H7 (cell line): ENCODE measurements around the gene CHCHD3. TPM values are rescaled to one million over a fixed set of nuclear protein-coding genes. Genes with fewer than 3 reads are reported as not detected.

Source experiments
- DNase-seq: peaks from one replicate; pipeline ENCODE4 v3.0.0; 2012
- H3K27me3 ChIP-seq: 2 replicates; pipeline ENCODE4 v1.6.0; 2011; ENCODE audit warnings: mild to moderate bottlenecking, low read length; ENCODE audit not compliant: control insufficient read depth, insufficient read depth
- H3K36me3 ChIP-seq: replicated peaks from 2 replicates; pipeline ENCODE4 v1.5.1; 2011; ENCODE audit warnings: low read length; ENCODE audit not compliant: control insufficient read depth, insufficient read depth
- H3K4me3 ChIP-seq: 2 replicates; pipeline ENCODE4 v1.5.1; 2011; ENCODE audit warnings: low read depth, mild to moderate bottlenecking, control low read depth, low read length, moderate library complexity; ENCODE audit not compliant: insufficient read depth
- total RNA-seq: library from RNA; depleted of rRNA; stranded (reverse); fragments of >200 nt; shearing (Covaris generic); gene quantifications from 2 replicates; pipeline ENCODE4 v1.2.3, GENCODE V29; 2014

CHCHD3 gene
- total RNA-seq, 1 experiment from 2014 or later, result 121 TPM

GRCh38 chr7:133061357-133061756 lies 20.5 kb downstream of the CHCHD3 start:
- H3K27me3 ChIP-seq, result no peaks in the 10 kb centered on the region
- no peak overlapping the region for H3K4me3 ChIP-seq
- no peak for DNase-seq
- H3K36me3 ChIP-seq, result no peaks in the 10 kb centered on the region; the same call in 1 of the 2 replicates

GRCh38 chr7:133060004-133060403 lies 21.9 kb downstream of the CHCHD3 start:
- no peaks in the 10 kb centered on the region; the same call in 1 of the 2 replicates for H3K36me3 ChIP-seq
- no peak for DNase-seq
- H3K4me3 ChIP-seq, result no peak overlapping the region
- no peaks in the 10 kb centered on the region for H3K27me3 ChIP-seq

GRCh38 chr7:133059263-133059662 lies 22.6 kb downstream of the CHCHD3 start:
- DNase-seq, result no peak
- H3K36me3 ChIP-seq, result no peaks in the 10 kb centered on the region; the same call in 1 of the 2 replicates
- H3K27me3 ChIP-seq, result no peaks in the 10 kb centered on the region
- no peak overlapping the region for H3K4me3 ChIP-seq

GRCh38 chr7:133056370-133057238 lies 25.3 kb downstream of the CHCHD3 start:
- no peak for DNase-seq
- Histone ChIP-seq H3K4me3 (no peak overlapping the region), H3K27me3 (no peaks in the 10 kb centered on the region), H3K36me3 (no peaks in the 10 kb centered on the region; the same call in 1 of the 2 replicates)

- no peaks in the 10 kb centered on the region for H3K27me3 ChIP-seq
- no peaks in the 10 kb centered on the region for H3K36me3 ChIP-seq
- no peak overlapping the region for H3K4me3 ChIP-seq
- DNase-seq, result no peak
Measured at GRCh38 chr7:133054162-133054840, 27.6 kb downstream of the CHCHD3 start.

- no peak for DNase-seq
- no peaks in the 10 kb centered on the region for H3K27me3 ChIP-seq
- H3K36me3 ChIP-seq, result no peaks in the 10 kb centered on the region
- no peak overlapping the region for H3K4me3 ChIP-seq
Measured at GRCh38 chr7:133053321-133053891, 28.5 kb downstream of the CHCHD3 start.

- H3K27me3 ChIP-seq, result no peaks in the 10 kb centered on the region
- no peaks in the 10 kb centered on the region for H3K36me3 ChIP-seq
- no peak overlapping the region for H3K4me3 ChIP-seq
- DNase-seq, result no peak
Measured at GRCh38 chr7:133052826-133053225, 29.1 kb downstream of the CHCHD3 start.

- no peak for DNase-seq
Measured at GRCh38 chr7:133052401-133052756, 29.5 kb downstream of the CHCHD3 start.

GRCh38 chr7:133051719-133052400 lies 30.0 kb downstream of the CHCHD3 start:
- Histone ChIP-seq H3K4me3 (no peak overlapping the region), H3K36me3 (no peaks in the 10 kb centered on the region), H3K27me3 (no peaks in the 10 kb centered on the region)
- DNase-seq, result no peak

More at GRCh38 chr7:133052401-133052756, 29.5 kb downstream of the CHCHD3 start:
- no peaks in the 10 kb centered on the region for H3K36me3 ChIP-seq
- H3K4me3 ChIP-seq, result no peak overlapping the region
- H3K27me3 ChIP-seq, result no peaks in the 10 kb centered on the region

GRCh38 chr7:133051066-133051465 lies 30.8 kb downstream of the CHCHD3 start:
- DNase-seq, result peak; percentile 22
- no peaks in the 10 kb centered on the region for H3K36me3 ChIP-seq
- no peak overlapping the region for H3K4me3 ChIP-seq
- H3K27me3 ChIP-seq, result no peaks in the 10 kb centered on the region

- no peak overlapping the region for H3K4me3 ChIP-seq
- DNase-seq, result no peak
- no peaks in the 10 kb centered on the region for H3K27me3 ChIP-seq
- no peaks in the 10 kb centered on the region for H3K36me3 ChIP-seq
Measured at GRCh38 chr7:133050200-133050995, 31.5 kb downstream of the CHCHD3 start.

- Histone ChIP-seq H3K4me3 (no peak overlapping the region), H3K27me3 (no peaks in the 10 kb centered on the region), H3K36me3 (no peaks in the 10 kb centered on the region)
- DNase-seq, result no peak
Measured at GRCh38 chr7:133048589-133048988, 33.3 kb downstream of the CHCHD3 start.

- H3K27me3 ChIP-seq, result no peaks in the 10 kb centered on the region
- H3K4me3 ChIP-seq, result no peak overlapping the region
- no peak for DNase-seq
- H3K36me3 ChIP-seq, result no peaks in the 10 kb centered on the region
Measured at GRCh38 chr7:133047321-133047720, 34.6 kb downstream of the CHCHD3 start.
